GM23248 (cell line): Measurements from ENCODE around the gene ACP5. TPM values are rescaled to one million over a fixed set of nuclear protein-coding genes. Genes with fewer than 3 reads are reported as not detected.

ENCODE experiments used
- DNase-seq: peaks from one replicate; pipeline ENCODE4 v3.0.0-alpha.2; 2015
- H2AFZ ChIP-seq: fragments of 200-600 bp; sonication (generic); 2 replicates; pipeline ENCODE4 v1.6.1; 2016; ENCODE audit warnings: antibody characterized with exemption
- H3F3A ChIP-seq: fragments of 200-600 bp; sonication (generic); 2 replicates; pipeline ENCODE4 v1.6.1; 2016; ENCODE audit warnings: mild to moderate bottlenecking, antibody characterized with exemption, mixed run types; ENCODE audit not compliant: insufficient read depth
- H3K27ac ChIP-seq: fragments of 200-600 bp; sonication (generic); 2 replicates; pipeline ENCODE4 v1.5.1; 2016; ENCODE audit warnings: mild to moderate bottlenecking
- H3K27me3 ChIP-seq: fragments of 200-600 bp; sonication (generic); replicated peaks from 2 replicates; pipeline ENCODE4 v1.6.1; 2016; ENCODE audit warnings: mild to moderate bottlenecking; ENCODE audit not compliant: insufficient read depth
- H3K36me3 ChIP-seq: fragments of 200-600 bp; sonication (generic); 2 replicates; pipeline ENCODE4 v1.6.1; 2016; ENCODE audit warnings: low read depth, mild to moderate bottlenecking
- H3K4me1 ChIP-seq: fragments of 200-600 bp; sonication (generic); 2 replicates; pipeline ENCODE4 v1.6.1; 2016; ENCODE audit warnings: mild to moderate bottlenecking; ENCODE audit not compliant: insufficient read depth
- H3K4me2 ChIP-seq: fragments of 200-600 bp; sonication (generic); one replicate; pipeline ENCODE4 v1.6.1; 2016; ENCODE audit warnings: mild to moderate bottlenecking; ENCODE audit not compliant: unreplicated experiment
- H3K4me3 ChIP-seq: fragments of 200-600 bp; sonication (generic); 2 replicates; pipeline ENCODE4 v1.5.1; 2016; ENCODE audit warnings: mild to moderate bottlenecking
- H3K79me2 ChIP-seq: fragments of 200-600 bp; sonication (generic); 2 replicates; pipeline ENCODE4 v1.6.1; 2016; ENCODE audit warnings: mild to moderate bottlenecking; ENCODE audit not compliant: insufficient read depth
- H3K9ac ChIP-seq: fragments of 200-600 bp; sonication (generic); 2 replicates; pipeline ENCODE4 v1.6.1; 2016; ENCODE audit warnings: mild to moderate bottlenecking
- H3K9me2 ChIP-seq: fragments of 200-600 bp; sonication (generic); 2 replicates; pipeline ENCODE4 v1.6.1; 2016; ENCODE audit warnings: mixed run types, mild to moderate bottlenecking, moderate library complexity; ENCODE audit not compliant: insufficient read depth
- H3K9me3 ChIP-seq: fragments of 200-600 bp; sonication (generic); one replicate; pipeline ENCODE4 v1.6.1; 2017; ENCODE audit warnings: low read depth
- H4K20me1 ChIP-seq: fragments of 200-600 bp; sonication (generic); 2 replicates; pipeline ENCODE4 v1.6.0; 2016; ENCODE audit not compliant: insufficient read depth
- EZH2 ChIP-seq: fragments of 200-600 bp; sonication (generic); IDR thresholded peaks from 2 replicates; pipeline ENCODE4 v1.6.1; 2018; ENCODE audit warnings: antibody characterized with exemption, mild to moderate bottlenecking; ENCODE audit not compliant: insufficient read depth, poor library complexity, severe bottlenecking
- EZH2phosphoT487 ChIP-seq: fragments of 200-600 bp; sonication (generic); IDR thresholded peaks from 2 replicates; pipeline ENCODE4 v1.6.1; 2018; ENCODE audit warnings: antibody characterized with exemption, moderate library complexity, mild to moderate bottlenecking, low read depth; ENCODE audit not compliant: insufficient read depth
- WGBS, 2 experiments: methylation state at CpG; one replicate each; pipeline ENCODE4 v1.1.6; 2015 to 2017; ENCODE audit warnings: low lambda C conversion rate in 2 of 2, low coverage in 1 of 2; ENCODE audit errors: missing lambda C conversion rate in 2 of 2; 5-methylcytosine and 5-hydroxymethylcytosine counted together
- in situ Hi-C: fragments of 300-500 bp; cut with MboI; formaldehyde crosslinking; loops from 2 replicates; pipeline ENCODE4 v1.15.0; 2020
- polyA plus RNA-seq: library from polyadenylated mRNA; unstranded; fragments of >200 nt; fragmentation: Nextera tagmentation; extraction: Ambion mirVana; gene quantifications from 2 replicates; pipeline ENCODE4 v1.2.1, GENCODE V29; 2016
- total RNA-seq: library from RNA; depleted of rRNA; stranded (reverse); fragments of >200 nt; shearing (Covaris generic); gene quantifications from 2 replicates; pipeline ENCODE4 v1.2.3, GENCODE V29; 2014

The ACP5 gene
- total and polyA plus RNA-seq, 2 experiments from 2014 or later, result 0.11 to 0.26 TPM

DNA sequence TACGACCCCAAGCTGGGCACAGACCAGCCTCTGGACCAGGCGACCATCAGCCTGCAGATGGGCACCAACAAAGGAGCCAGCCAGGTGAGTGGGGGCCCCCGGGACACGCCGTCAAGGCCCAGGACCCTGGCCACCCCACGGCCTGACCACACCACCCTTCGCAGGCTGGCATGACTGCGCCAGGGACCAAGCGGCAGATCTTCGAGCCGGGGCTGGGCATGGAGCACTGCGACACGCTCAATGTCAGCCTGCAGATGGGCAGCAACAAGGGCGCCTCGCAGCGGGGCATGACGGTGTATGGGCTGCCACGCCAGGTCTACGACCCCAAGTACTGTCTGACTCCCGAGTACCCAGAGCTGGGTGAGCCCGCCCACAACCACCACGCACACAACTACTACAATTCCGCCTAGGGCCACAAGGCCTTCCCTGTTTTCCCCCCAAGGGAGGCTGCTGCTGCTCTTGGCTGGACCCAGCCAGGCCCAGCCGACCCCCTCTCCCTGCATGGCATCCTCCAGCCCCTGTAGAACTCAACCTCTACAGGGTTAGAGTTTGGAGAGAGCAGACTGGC, 28.0 kb downstream of the ACP5 start:
- H3K9me2 ChIP-seq, result no peaks in the 10 kb centered on the region
- H4K20me1 ChIP-seq, result no peaks in the 10 kb centered on the region
- no peak for DNase-seq
- no peaks in the 10 kb centered on the region for H3K36me3 ChIP-seq
- H3K27me3 ChIP-seq, result no peaks in the 10 kb centered on the region
- H3K9me3 ChIP-seq, result no peaks in the 10 kb centered on the region
- no peak overlapping the region for H3K4me2 ChIP-seq
- no peaks in the 10 kb centered on the region for H3F3A ChIP-seq
- H3K79me2 ChIP-seq, result peaks cover 2% of the 10 kb centered on the region
- TF ChIP-seq EZH2phosphoT487 (no peak), EZH2 (no peak)
- H3K4me1 ChIP-seq, result no peaks in the 10 kb centered on the region
- in situ Hi-C loops, result no loop called here
- H3K9ac ChIP-seq, result no peak overlapping the region
- no peak overlapping the region for H3K4me3 ChIP-seq
- H2AFZ ChIP-seq, result no peak overlapping the region
- H3K27ac ChIP-seq, result no peak overlapping the region
- 85 to 86% methylated on average over 22 to 24 of the region's 24 CpGs for WGBS, 2 experiments

DNA sequence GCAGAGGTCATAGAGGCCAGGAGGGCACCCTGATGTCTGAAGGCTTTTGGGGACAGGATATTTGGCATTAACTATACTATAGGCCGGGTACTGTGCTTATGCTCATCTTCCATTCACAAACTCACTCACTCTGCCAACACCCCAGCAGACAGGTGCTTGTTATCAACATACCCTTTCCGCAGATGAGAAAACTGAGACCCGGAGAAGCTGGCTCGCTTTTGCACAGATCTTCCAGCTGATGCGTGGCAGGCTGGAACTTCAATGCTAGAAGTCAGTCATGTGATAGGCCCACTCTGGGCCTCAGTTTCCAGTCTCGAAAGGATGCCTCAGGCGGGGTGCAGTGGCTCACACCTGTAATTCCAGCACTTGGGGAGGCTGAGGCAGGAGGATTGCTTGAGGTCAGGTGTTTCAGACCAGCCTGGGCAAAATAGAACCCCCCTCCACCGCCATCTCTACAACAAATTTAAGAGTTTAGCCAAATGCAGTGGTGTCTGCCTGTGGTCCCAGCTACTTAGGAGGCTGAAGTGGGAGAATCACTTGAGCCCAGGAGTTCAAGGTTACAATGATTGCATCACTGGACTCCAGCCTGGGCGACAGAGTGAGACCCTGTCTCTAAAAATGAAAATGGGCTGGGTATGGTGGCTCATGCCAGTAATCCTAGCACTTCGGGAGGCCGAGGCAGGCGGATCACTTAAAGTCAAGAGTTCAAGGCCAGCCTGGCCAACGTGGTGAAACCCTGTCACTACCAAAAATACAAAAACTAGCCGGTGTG, 29.3 kb downstream of the ACP5 start:
- Histone ChIP-seq H4K20me1 (no peaks in the 10 kb centered on the region), H3K27ac (no peak overlapping the region), H3K9ac (no peak overlapping the region), H3K9me2 (no peaks in the 10 kb centered on the region), H3K36me3 (no peaks in the 10 kb centered on the region), H3K27me3 (no peaks in the 10 kb centered on the region), H3K79me2 (no peaks in the 10 kb centered on the region), H3F3A (no peaks in the 10 kb centered on the region), H3K4me2 (no peak overlapping the region), H2AFZ (no peak overlapping the region), H3K4me3 (no peak overlapping the region), H3K9me3 (no peaks in the 10 kb centered on the region), H3K4me1 (no peaks in the 10 kb centered on the region)
- no peak for DNase-seq
- TF ChIP-seq EZH2phosphoT487 (no peak), EZH2 (no peak)
- 88% methylated on average over 14 of the region's 14 CpGs for WGBS, 2 experiments
- in situ Hi-C loops, result no loop called here

DNA sequence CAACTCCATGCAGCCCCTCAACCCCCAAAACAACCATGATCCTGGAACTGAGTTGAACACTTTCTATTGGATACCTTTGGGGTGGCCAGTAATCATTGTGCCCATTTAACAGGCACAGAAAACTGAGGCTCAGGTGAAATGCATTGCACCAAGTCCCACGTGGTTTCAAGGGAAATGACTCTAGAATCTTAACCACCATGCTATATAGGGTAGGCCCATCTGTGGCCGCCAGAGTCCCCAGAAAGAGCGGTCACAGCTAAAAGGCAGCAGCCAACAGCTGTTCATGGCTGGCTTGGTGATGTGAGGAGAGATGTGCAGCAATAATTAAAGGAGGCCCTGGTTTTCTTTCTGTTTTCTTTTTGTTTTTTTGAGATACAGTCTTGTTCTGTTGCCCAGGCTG, 36.2 kb downstream of the ACP5 start:
- in situ Hi-C loops, result no loop called here
- no peak overlapping the region for H3K4me3 ChIP-seq
- H3K9ac ChIP-seq, result no peak overlapping the region
- peaks cover 6% of the 10 kb centered on the region; the same call in 1 of the 2 replicates for H3K4me1 ChIP-seq
- no peaks in the 10 kb centered on the region for H3K79me2 ChIP-seq
- no peaks in the 10 kb centered on the region for H4K20me1 ChIP-seq
- H3K4me2 ChIP-seq, result no peak overlapping the region
- TF ChIP-seq EZH2phosphoT487 (no peak), EZH2 (no peak)
- H3K36me3 ChIP-seq, result no peaks in the 10 kb centered on the region
- 74 to 83% methylated on average over 3 of the region's 3 CpGs for WGBS, 2 experiments
- no peaks in the 10 kb centered on the region for H3K9me3 ChIP-seq
- no peaks in the 10 kb centered on the region for H3K27me3 ChIP-seq
- H3K9me2 ChIP-seq, result no peaks in the 10 kb centered on the region
- H2AFZ ChIP-seq, result no peak overlapping the region
- DNase-seq, result no peak
- H3F3A ChIP-seq, result no peaks in the 10 kb centered on the region
- no peak overlapping the region for H3K27ac ChIP-seq

DNA sequence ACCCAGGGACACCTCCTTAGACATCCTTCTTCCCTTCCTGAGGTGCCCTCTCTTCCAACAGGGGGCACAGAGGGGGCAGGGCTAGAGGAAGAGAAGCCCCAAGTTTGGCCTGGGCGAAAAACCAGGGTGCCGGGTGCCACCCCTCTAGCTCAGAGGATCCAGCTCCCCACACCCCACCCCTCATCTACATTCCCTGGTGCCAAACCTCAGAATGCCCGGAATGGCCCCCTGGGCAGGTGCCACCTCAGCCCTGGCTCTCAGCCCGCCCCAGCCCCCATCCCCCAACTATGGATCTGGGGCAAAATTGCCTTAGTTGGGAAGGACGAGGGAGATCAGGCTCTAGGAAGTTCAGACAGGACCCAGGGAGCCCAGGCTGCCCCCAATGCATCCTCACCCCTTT, 36.8 kb downstream of the ACP5 start:
- Histone ChIP-seq H4K20me1 (no peaks in the 10 kb centered on the region), H3F3A (no peaks in the 10 kb centered on the region), H3K4me3 (no peak overlapping the region), H3K9ac (no peak overlapping the region), H3K79me2 (no peaks in the 10 kb centered on the region), H3K9me3 (no peaks in the 10 kb centered on the region), H3K36me3 (no peaks in the 10 kb centered on the region), H3K27me3 (no peaks in the 10 kb centered on the region), H3K9me2 (no peaks in the 10 kb centered on the region), H2AFZ (no peak overlapping the region), H3K4me2 (no peak overlapping the region), H3K27ac (no peak overlapping the region), H3K4me1 (peaks cover 9% of the 10 kb centered on the region)
- 72 to 80% methylated on average over 4 to 5 of the region's 5 CpGs for WGBS, 2 experiments
- in situ Hi-C loops, result no loop called here
- no peak for DNase-seq
- TF ChIP-seq EZH2phosphoT487, result no peak
- TF ChIP-seq EZH2, result no peak
